NCI-H446 (cell line): ENCODE results near the gene MYH3.

Source experiments
- DNase-seq, 2 experiments: peaks; one replicate each; lab custom pipeline; 2025; lab: John Stamatoyannopoulos, UW

Gene MYH3

GRCh38 chr17:10614536-10615155, 42.5 kb downstream of the MYH3 start:
- peak in 1 of 2 experiments; percentile 3 for DNase-seq

DNA sequence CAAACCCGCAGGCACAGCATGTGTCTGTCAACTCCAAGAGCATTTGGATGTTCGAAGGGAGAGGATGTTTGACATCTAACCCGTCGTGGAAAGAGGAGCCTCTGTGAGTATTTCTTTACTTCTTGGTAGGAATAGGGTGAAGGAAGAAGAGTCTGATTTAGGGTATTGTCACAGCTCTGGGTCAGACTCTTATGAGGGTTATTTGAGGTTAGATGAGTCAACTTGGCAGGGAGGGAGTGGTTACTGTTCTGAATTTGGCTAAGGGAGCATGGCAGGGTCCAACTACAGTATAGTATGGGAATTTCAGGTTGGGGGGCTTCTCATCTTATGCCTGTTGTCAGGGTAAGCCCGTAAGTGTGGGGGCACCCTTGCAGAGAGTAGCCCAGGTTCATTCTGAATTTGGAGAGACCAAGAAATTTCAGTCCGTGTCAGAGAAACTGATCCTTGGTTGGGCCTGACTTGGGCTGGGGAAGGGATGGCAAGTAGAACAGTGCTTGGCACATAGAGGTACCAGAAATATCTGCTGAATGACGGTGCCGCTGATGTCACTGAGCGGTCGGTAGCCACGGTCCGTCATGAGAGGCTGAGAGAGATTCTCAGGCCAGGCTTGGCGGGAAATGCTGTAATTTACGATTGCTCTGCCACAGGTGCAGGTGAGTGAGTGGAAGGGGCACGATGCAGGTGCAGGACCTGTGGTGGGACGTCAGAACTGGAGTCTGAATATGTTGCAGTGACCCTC, 43.2 kb downstream of the MYH3 start:
- DNase-seq: no peak

- no peak for DNase-seq
These were observed 44.0 kb downstream of the MYH3 start for GRCh38 chr17:10612957-10613744.

- no peak for DNase-seq
These were observed 46.2 kb downstream of the MYH3 start for GRCh38 chr17:10610884-10611283.

GRCh38 chr17:10608244-10608643, 48.9 kb downstream of the MYH3 start:
- no peak for DNase-seq

DNA sequence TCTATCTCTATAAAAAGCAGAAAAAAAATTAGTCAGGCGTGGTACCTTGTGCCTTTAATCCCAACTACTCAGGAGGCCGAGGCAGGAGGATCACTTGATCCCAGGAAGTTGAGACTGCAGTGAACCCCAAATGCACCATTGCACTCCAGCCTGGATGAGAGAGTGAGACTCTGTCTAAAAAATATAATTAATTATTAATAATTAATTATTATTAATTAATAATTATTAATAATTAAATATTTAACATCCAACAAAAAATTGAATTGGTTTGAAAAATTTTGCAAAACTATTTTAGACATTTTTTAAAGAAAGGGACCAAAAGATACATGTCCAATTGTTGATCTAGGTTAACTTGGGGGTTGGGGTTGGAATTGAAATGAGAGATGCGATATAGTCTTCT, 51.0 kb downstream of the MYH3 start:
- DNase-seq: no peak

DNA sequence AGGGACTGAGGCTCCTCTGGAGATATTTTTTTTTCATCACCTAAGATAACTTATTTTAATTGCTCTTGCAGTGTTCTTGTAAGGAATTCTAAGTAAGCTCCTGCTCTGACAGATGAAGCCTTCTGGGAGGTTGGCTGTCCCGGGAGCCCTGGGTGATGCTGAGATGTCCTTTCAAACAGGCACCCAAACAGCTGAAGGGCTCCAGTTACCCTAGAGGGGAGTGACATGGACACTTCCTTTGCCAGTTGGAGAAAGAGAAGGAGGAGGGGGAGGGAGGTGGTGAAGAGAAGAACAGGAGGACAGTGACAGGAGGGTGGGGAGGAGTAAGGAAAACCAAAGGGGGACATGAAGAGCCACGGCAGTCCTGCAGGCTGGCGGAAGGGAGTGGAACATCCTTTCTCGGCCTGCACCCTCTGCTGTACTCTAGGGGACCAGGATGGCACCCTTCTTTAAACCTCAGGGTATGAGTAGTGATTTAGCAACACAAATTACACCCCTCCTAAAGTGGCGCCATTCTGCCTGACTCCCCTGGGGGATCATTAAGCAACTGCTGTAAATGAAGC, 51.8 kb downstream of the MYH3 start:
- DNase-seq: no peak

DNA sequence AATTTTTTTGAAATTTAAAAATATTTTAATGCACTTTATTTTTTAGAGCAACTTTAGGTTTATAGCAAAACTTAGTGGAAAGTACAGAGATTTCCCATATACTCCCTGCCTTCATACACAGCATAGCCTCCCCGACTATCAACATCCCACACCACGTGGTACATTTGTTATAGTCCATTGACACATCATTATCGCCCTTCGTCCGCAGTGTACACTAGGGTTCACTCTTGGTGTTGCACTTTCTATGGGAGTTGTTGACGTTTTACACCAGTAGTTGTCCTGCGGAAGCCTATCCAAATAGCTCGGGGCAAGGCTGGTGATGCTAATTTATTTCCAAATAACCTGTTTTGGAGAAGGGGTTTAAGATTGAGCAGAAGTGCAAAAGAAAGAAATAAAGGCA, 52.6 kb downstream of the MYH3 start:
- DNase-seq: no peak

DNA sequence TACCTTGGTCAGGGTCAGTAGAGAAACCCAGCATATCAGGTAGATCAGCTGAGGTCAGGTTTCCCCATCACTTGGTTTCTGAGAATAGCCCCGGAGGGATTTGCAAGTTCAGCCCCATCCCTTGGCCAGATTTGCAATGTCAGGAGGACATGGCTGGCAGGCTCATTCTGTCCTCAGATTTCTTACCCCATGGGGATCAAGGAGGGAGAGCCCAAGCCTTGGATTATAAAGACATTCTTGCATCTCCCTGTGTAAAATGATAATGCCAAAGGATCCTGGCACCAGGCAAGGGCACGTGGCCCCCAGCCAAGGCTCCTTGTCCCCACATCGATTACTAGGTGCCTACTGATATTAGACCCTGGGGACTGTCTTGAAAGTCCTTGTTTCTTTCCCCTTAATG, 53.2 kb downstream of the MYH3 start:
- DNase-seq: no peak

- no peak for DNase-seq
These were observed 56.5 kb downstream of the MYH3 start for GRCh38 chr17:10600571-10600970.

DNA sequence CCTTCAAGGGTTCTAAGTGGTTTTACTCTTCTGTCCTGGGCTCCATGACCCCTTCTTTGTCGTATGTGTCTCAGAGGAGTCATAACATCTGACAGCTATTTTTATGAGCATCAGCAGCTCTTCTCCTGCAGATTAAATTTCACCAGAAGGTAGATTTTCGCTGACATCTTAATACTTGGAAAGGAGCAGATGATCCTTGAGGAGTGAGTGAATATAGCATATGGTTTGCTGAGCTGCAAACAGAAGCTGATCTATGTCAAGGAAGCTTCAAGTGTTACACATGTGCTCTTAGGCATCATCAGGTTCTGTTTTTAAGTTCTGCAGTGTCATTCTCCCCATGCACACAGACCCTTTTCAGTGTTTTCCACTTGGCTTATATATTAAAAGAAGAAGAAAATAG, 58.5 kb downstream of the MYH3 start:
- DNase-seq: no peak

DNA sequence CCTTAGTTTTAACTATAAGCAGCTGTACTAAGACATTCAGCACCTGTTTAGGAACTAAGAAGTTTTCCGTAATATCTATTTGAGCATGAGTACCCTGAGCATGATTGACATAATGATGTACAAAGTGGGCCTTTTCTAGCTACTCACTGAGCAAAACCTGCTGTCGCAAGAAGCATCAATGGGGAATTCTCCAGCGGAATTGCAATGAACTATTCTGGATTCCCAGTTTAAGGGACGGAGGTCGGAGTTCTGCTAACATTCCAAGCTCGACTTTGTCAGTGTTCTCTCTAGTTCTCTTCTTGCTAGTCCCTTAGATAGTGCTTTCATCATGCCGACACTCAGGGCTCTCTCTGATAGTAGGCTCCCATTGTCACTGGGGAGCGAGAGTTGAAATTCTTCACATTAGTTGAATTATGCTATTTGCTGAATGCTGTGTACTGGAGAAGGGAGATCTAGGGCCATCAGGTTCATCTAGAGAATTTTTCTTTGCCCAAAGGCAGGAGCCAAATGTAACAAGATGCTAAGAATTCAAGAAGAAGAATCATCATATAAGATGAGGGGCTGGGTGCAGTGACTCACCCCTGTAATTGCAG, 67.5 kb downstream of the MYH3 start:
- DNase-seq: no peak

DNA sequence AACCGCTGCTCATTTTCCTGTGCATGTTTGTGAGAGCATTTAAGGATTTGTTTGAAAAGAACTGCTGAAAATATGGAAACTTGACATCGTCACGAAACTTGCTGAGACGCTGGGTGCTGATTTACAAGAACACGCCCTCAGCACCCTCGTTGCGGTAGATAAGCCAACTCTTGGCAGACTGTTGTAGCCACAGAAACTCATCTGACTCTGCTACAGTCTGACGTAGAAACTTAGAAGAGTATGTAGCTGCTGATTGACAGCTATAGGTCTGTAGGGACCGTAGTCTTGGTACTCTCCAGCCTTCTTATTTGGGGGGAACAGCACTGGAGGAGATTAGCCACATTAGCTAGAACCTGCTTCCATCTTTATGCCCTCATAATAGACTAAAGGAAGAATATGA, 71.6 kb downstream of the MYH3 start:
- no peak for DNase-seq

GRCh38 chr17:10583834-10584233, 73.3 kb downstream of the MYH3 start:
- DNase-seq: no peak

DNA sequence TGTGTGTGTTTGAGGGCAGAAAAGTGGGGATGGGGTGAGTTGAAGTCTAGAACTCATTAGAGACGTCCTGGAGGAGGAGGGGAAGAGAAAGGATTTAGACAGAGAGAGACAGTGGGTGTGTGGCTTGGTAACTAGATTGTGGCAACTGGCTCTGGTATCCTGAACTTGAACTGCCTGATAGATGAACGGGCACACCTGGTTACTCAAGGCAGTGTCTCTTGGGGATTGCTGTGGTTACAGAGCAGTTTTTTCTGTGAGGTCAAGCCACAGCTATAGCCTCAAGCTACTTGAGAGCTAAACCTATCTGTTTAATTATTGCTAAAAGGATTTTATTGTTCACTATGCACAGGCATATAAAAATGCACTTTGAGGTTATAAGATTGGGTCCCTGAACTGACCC, 77.8 kb downstream of the MYH3 start:
- no peak for DNase-seq
